Measurements from ENCODE around the gene SLC29A2.

SLC29A2 gene

GRCh38 chr11:66333220-66333877 is 38.2 kb downstream of the SLC29A2 start:
- no peak for DNase-seq (ENCODE audit: low read depth in 1 of 2, low spot score in 1 of 2)
- TF ChIP-seq JUND (IDR thresholded peaks at IDR 0.05; ENCODE audit: low read depth): no peak
- in situ Hi-C loops (cut with HindIII; ENCODE audit: low pct_unique_long_range_greater_than_20kb, low sequenced_read_pairs): no loop called here

- TF ChIP-seq JUND (IDR thresholded peaks at IDR 0.05; ENCODE audit: low read depth): no peak
- no peak for DNase-seq (ENCODE audit: low read depth in 1 of 2, low spot score in 1 of 2)
- in situ Hi-C loops (cut with HindIII; ENCODE audit: low pct_unique_long_range_greater_than_20kb, low sequenced_read_pairs): no loop called here
Observed at GRCh38 chr11:66332371-66333219, 39.0 kb downstream of the SLC29A2 start.

GRCh38 chr11:66331542-66332370 is 39.8 kb downstream of the SLC29A2 start:
- no peak for DNase-seq (ENCODE audit: low read depth in 1 of 2, low spot score in 1 of 2)
- TF ChIP-seq JUND (IDR thresholded peaks at IDR 0.05; ENCODE audit: low read depth): no peak
- in situ Hi-C loops (cut with HindIII; ENCODE audit: low pct_unique_long_range_greater_than_20kb, low sequenced_read_pairs): no loop called here

- in situ Hi-C loops (cut with HindIII; ENCODE audit: low pct_unique_long_range_greater_than_20kb, low sequenced_read_pairs): no loop called here
- DNase-seq (ENCODE audit: low read depth in 1 of 2, low spot score in 1 of 2): no peak
- TF ChIP-seq JUND (IDR thresholded peaks at IDR 0.05; ENCODE audit: low read depth): no peak
Observed at GRCh38 chr11:66330931-66331330, 40.6 kb downstream of the SLC29A2 start.

GRCh38 chr11:66329165-66329673 is 42.3 kb downstream of the SLC29A2 start:
- no peak for DNase-seq (ENCODE audit: low read depth in 1 of 2, low spot score in 1 of 2)
- in situ Hi-C loops (cut with HindIII; ENCODE audit: low pct_unique_long_range_greater_than_20kb, low sequenced_read_pairs): no loop called here
- TF ChIP-seq JUND (IDR thresholded peaks at IDR 0.05; ENCODE audit: low read depth): no peak

GRCh38 chr11:66328302-66329144 is 43.0 kb downstream of the SLC29A2 start:
- no peak for TF ChIP-seq JUND (IDR thresholded peaks at IDR 0.05; ENCODE audit: low read depth)
- in situ Hi-C loops (cut with HindIII; ENCODE audit: low pct_unique_long_range_greater_than_20kb, low sequenced_read_pairs): no loop called here
- peak; percentile 78 to 90 for DNase-seq (ENCODE audit: low read depth in 1 of 2, low spot score in 1 of 2)

GRCh38 chr11:66328031-66328301 is 43.6 kb downstream of the SLC29A2 start:
- no peak for TF ChIP-seq JUND (IDR thresholded peaks at IDR 0.05; ENCODE audit: low read depth)
- DNase-seq (ENCODE audit: low read depth in 1 of 2, low spot score in 1 of 2): no peak
- in situ Hi-C loops (cut with HindIII; ENCODE audit: low pct_unique_long_range_greater_than_20kb, low sequenced_read_pairs): no loop called here

GRCh38 chr11:66327171-66328030 is 44.2 kb downstream of the SLC29A2 start:
- no peak for DNase-seq (ENCODE audit: low read depth in 1 of 2, low spot score in 1 of 2)
- no peak for TF ChIP-seq JUND (IDR thresholded peaks at IDR 0.05; ENCODE audit: low read depth)
- in situ Hi-C loops (cut with HindIII; ENCODE audit: low pct_unique_long_range_greater_than_20kb, low sequenced_read_pairs): no loop called here

- in situ Hi-C loops (cut with HindIII; ENCODE audit: low pct_unique_long_range_greater_than_20kb, low sequenced_read_pairs): no loop called here
- DNase-seq (ENCODE audit: low read depth in 1 of 2, low spot score in 1 of 2): no peak
- TF ChIP-seq JUND (IDR thresholded peaks at IDR 0.05; ENCODE audit: low read depth): no peak
Observed at GRCh38 chr11:66326261-66327111, 45.1 kb downstream of the SLC29A2 start.

- no peak for DNase-seq (ENCODE audit: low read depth in 1 of 2, low spot score in 1 of 2)
- in situ Hi-C loops (cut with HindIII; ENCODE audit: low pct_unique_long_range_greater_than_20kb, low sequenced_read_pairs): no loop called here
- TF ChIP-seq JUND (IDR thresholded peaks at IDR 0.05; ENCODE audit: low read depth): no peak
Observed at GRCh38 chr11:66325263-66325671, 46.3 kb downstream of the SLC29A2 start.
